PFSK-1 (cell line): Measurements from ENCODE around the gene CAMKK2.

ENCODE experiments used
- REST ChIP-seq, 2 experiments: IDR thresholded peaks; 2 replicates each; pipeline versions ENCODE4 v1.6.1 to v1.8.0; 2011 to 2012; ENCODE audit warnings: low read depth in 2 of 2, low read length in 2 of 2, control low read depth in 1 of 2, inconsistent platforms in 1 of 2, mild to moderate bottlenecking in 1 of 2, moderate library complexity in 1 of 2; ENCODE audit not compliant: insufficient read depth in 1 of 2
- SIN3A ChIP-seq: IDR thresholded peaks from 2 replicates; pipeline ENCODE4 v1.6.1; 2012; ENCODE audit warnings: mild to moderate bottlenecking, low read length, moderate library complexity, borderline replicate concordance; ENCODE audit not compliant: insufficient read depth
- TAF1 ChIP-seq: IDR thresholded peaks from 2 replicates; pipeline ENCODE4 v1.6.1; 2012; ENCODE audit warnings: low read length, control low read depth, borderline replicate concordance; ENCODE audit not compliant: insufficient read depth

GRCh38 chr12:121293603-121294002 lies 2.9 kb downstream of the CAMKK2 start:
- no peak for TF ChIP-seq REST (IDR thresholded peaks at IDR 0.05; ENCODE audit: insufficient read depth in 1 of 2, low read depth in 2 of 2, low read length in 2 of 2)
- no peak for TF ChIP-seq SIN3A
- TF ChIP-seq TAF1 = no peak
